ENCODE measurements around the gene XPO5.
"Not testable (repeated sequence)": the region's sequence is repeated elsewhere in the genome, so short reads cannot be mapped to it uniquely, and the experiment has no call there.

GRCh38 chr6:43538986-43539385 lies 36.9 kb downstream of the XPO5 start:
- not testable (repeated sequence) for TF ChIP-seq CTCF, POLR2AphosphoS5 (IDR thresholded peaks at IDR 0.05)

Data from suprapubic skin (tissue), 3 donors.